K562 (cell line): ENCODE measurements around the gene GAB2.

Experiments used
- EZH2 ChIP-seq: IDR thresholded peaks from 2 replicates; pipeline ENCODE4 v1.6.1; 2012; ENCODE audit warnings: low read depth, mild to moderate bottlenecking, inconsistent platforms, low read length, borderline replicate concordance
- JUNB ChIP-seq: fragments of 450-650 bp; formaldehyde crosslinking; conservative IDR thresholded peaks from 2 replicates; pipeline ENCODE4 v1.4.0; 2020; ENCODE audit warnings: mild to moderate bottlenecking
- KLF16 ChIP-seq: IDR thresholded peaks from 2 replicates; pipeline ENCODE4 v1.6.1; 2016; ENCODE audit warnings: antibody characterized with exemption
- PHF20 ChIP-seq: fragments of 450-650 bp; IDR thresholded peaks from 2 replicates; pipeline ENCODE4 v1.6.1; 2018; ENCODE audit not compliant: partially characterized antibody
- RBM15 ChIP-seq: fragments of 200-400 bp; formaldehyde crosslinking; IDR thresholded peaks from 2 replicates; pipeline ENCODE4 v1.6.1; 2018; ENCODE audit warnings: mild to moderate bottlenecking, low read length, moderate library complexity; ENCODE audit not compliant: insufficient read depth
- SIN3A ChIP-seq, 2 experiments: fragments of 150-350 bp in 1 of 2; IDR thresholded peaks; 2 replicates each; pipeline ENCODE4 v1.6.1; 2011 to 2016; ENCODE audit warnings: borderline replicate concordance in 2 of 2, low read depth in 2 of 2, low read length in 2 of 2, mild to moderate bottlenecking in 2 of 2, moderate library complexity in 2 of 2; ENCODE audit not compliant: control insufficient read depth in 1 of 2
- U2AF2 ChIP-seq: fragments of 200-400 bp; formaldehyde crosslinking; optimal IDR thresholded peaks from 2 replicates; pipeline ENCODE3; 2017; ENCODE audit warnings: low read depth, mild to moderate bottlenecking, low read length
- ZNF143 ChIP-seq: sonication (generic); formaldehyde crosslinking; IDR thresholded peaks from 2 replicates; pipeline ENCODE4 v1.9.0; 2022; ENCODE audit warnings: mild to moderate bottlenecking, missing genetic modification reagents
- TF ChIP-seq, protein P1 (sequence below), 3 experiments: IDR thresholded peaks in 2 of 3; conservative IDR thresholded peaks in 1 of 3; 2 replicates each; pipeline ENCODE4 v1.5.1; 2011 to 2012; ENCODE audit warnings: low read length in 3 of 3, mild to moderate bottlenecking in 3 of 3, control low read depth in 2 of 3, improper control_type of control experiment in 1 of 3, inconsistent platforms in 1 of 3, low read depth in 1 of 3, mixed read lengths in 1 of 3, moderate library complexity in 1 of 3; ENCODE audit not compliant: insufficient read depth in 2 of 3
- TF ChIP-seq, protein P2 (sequence below): sonication (generic); formaldehyde crosslinking; IDR thresholded peaks from 2 replicates; pipeline ENCODE4 v1.8.0; 2022; ENCODE audit warnings: missing genetic modification reagents, mild to moderate bottlenecking, moderate library complexity, borderline replicate concordance

DNA sequence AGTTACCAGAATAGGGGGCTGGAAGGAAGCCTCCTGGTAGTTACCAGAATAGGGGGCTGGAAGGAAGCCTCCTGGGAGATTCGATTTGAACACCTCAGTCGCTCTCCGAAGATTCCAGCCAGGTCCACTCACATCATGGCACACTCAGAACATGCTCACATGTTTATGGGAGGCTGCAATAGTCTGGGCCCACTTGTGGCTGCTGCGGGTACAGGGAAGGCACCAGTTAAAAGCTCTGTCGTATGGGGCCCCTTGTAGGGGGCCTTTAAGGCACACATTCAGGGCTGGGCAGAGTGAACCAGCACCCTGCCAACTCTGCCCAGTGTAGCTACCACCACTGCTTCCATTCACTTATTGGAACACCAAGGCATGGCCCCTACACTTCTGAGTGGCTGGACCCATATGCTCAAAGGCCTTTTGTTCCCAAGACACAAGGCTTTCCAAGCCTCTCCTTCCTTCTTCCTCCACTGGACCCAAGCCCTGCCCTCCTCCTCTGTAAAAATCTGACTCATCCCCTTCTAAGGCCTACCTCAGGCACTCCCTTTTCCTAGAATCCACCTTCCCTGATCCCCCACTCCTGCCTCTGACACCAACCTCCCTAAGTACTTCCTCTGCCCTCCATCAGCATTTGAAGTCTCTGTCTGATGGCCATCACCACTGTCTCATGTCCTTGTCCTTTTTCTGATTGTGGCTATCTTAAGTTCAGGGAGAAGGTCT is 200.9 kb downstream of the GAB2 start:
- TF ChIP-seq RBM15 (no peak), ZNF143 (CRISPR knock-in tag) (no peak), JUNB (CRISPR knock-in tag) (no peak), SIN3A (IDR thresholded peaks at IDR 0.05; ENCODE audit: borderline replicate concordance in 2 of 2, control insufficient read depth in 1 of 2, low read depth in 2 of 2, low read length in 2 of 2) (no peak), EZH2 (no peak), PHF20 (no peak), KLF16 (no peak), U2AF2 (no peak)
- TF ChIP-seq, protein P1, sequence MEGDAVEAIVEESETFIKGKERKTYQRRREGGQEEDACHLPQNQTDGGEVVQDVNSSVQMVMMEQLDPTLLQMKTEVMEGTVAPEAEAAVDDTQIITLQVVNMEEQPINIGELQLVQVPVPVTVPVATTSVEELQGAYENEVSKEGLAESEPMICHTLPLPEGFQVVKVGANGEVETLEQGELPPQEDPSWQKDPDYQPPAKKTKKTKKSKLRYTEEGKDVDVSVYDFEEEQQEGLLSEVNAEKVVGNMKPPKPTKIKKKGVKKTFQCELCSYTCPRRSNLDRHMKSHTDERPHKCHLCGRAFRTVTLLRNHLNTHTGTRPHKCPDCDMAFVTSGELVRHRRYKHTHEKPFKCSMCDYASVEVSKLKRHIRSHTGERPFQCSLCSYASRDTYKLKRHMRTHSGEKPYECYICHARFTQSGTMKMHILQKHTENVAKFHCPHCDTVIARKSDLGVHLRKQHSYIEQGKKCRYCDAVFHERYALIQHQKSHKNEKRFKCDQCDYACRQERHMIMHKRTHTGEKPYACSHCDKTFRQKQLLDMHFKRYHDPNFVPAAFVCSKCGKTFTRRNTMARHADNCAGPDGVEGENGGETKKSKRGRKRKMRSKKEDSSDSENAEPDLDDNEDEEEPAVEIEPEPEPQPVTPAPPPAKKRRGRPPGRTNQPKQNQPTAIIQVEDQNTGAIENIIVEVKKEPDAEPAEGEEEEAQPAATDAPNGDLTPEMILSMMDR (IDR thresholded peaks at IDR 0.05 in 2 of 3, conservative IDR thresholded peaks at IDR 0.05 in 1 of 3; ENCODE audit: insufficient read depth in 2 of 3, low read depth in 1 of 3, low read length in 3 of 3), result no peak
- TF ChIP-seq, protein P2, sequence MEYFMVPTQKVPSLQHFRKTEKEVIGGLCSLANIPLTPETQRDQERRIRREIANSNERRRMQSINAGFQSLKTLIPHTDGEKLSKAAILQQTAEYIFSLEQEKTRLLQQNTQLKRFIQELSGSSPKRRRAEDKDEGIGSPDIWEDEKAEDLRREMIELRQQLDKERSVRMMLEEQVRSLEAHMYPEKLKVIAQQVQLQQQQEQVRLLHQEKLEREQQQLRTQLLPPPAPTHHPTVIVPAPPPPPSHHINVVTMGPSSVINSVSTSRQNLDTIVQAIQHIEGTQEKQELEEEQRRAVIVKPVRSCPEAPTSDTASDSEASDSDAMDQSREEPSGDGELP (CRISPR knock-in tag), result no peak
